ENCODE measurements around the gene FOXP4.

- TF ChIP-seq, protein P1, sequence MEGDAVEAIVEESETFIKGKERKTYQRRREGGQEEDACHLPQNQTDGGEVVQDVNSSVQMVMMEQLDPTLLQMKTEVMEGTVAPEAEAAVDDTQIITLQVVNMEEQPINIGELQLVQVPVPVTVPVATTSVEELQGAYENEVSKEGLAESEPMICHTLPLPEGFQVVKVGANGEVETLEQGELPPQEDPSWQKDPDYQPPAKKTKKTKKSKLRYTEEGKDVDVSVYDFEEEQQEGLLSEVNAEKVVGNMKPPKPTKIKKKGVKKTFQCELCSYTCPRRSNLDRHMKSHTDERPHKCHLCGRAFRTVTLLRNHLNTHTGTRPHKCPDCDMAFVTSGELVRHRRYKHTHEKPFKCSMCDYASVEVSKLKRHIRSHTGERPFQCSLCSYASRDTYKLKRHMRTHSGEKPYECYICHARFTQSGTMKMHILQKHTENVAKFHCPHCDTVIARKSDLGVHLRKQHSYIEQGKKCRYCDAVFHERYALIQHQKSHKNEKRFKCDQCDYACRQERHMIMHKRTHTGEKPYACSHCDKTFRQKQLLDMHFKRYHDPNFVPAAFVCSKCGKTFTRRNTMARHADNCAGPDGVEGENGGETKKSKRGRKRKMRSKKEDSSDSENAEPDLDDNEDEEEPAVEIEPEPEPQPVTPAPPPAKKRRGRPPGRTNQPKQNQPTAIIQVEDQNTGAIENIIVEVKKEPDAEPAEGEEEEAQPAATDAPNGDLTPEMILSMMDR (conservative IDR thresholded peaks at IDR 0.05 in 1 of 2, IDR thresholded peaks at IDR 0.05 in 1 of 2; ENCODE audit: low read depth in 1 of 2, low read length in 2 of 2), result no peak
- TF ChIP-seq EZH2 (IDR thresholded peaks at IDR 0.05; ENCODE audit: low read length, missing control alignments), result no peak
Observed at GRCh38 chr6:41502917-41503671, 43.1 kb upstream of the FOXP4 start.

Measured in fibroblast of lung (primary cell).